K562 (cell line): ENCODE data around the gene SRSF1. TPM values are rescaled to one million over a fixed set of nuclear protein-coding genes. Genes with fewer than 3 reads are reported as not detected.

Experiments
- ATAC-seq: fragments of 200-7000 bp; cut with Tn5 transposase; 3 replicates; pipeline ENCODE4 v1.9.1; 2020; ENCODE audit warnings: moderate library complexity
- BruUV-seq: library from RNA; stranded (reverse); fragments of 400-500 nt; replicated peaks from 2 replicates; lab custom pipeline; 2021; lab: Mats Ljungman, UMichigan
- CTCF ChIA-PET: fragments of 300-600 bp; formaldehyde crosslinking; extraction: SDS; loops from one replicate; lab custom pipeline; 2021; ENCODE audit warnings: low intra/inter-chr PET ratio; lab: Yijun Ruan, JAX
- POLR2A ChIA-PET: fragments of 300-600, 350-650 bp; sonication (Branson Sonifier 250); formaldehyde crosslinking; extraction: SDS; loops from one replicate; lab custom pipeline; 2021; ENCODE audit warnings: antibody characterized with exemption, inconsistent platforms; lab: Yijun Ruan, JAX
- DNase-seq, 4 experiments: peaks; one replicate each; pipeline versions ENCODE4 v3.0.0 to v3.0.0-alpha.2; 2011 to 2018; ENCODE audit warnings: low spot score in 3 of 4, mixed read lengths in 3 of 4; ENCODE audit errors: extremely low read depth in 1 of 4
- FAIRE-seq: peaks from 2 replicates; lab custom pipeline; 2011; peaks lifted over from hg19 to GRCh38; lab: Jason Lieb, UNC
- H2AFZ ChIP-seq: 2 replicates; pipeline ENCODE4 v1.6.0; 2011; ENCODE audit warnings: low read depth, low read length, control low read depth, inconsistent platforms
- H3K27ac ChIP-seq: fragments of 200-600 bp; 3 replicates; pipeline ENCODE4 v1.8.0; 2011; ENCODE audit warnings: low read depth, mild to moderate bottlenecking, control low read depth, inconsistent platforms, low read length, moderate library complexity, mixed read lengths; ENCODE audit errors: extremely low read depth
- H3K27me3 ChIP-seq, 2 experiments: fragments of 300-600 bp in 1 of 2; 2 replicates in 1 of 2; 3 replicates in 1 of 2; pipeline versions ENCODE4 v1.6.0 to v1.8.0; 2011; ENCODE audit warnings: inconsistent platforms in 2 of 2, low read length in 2 of 2, mild to moderate bottlenecking in 1 of 2, mixed read lengths in 1 of 2, moderate library complexity in 1 of 2; ENCODE audit not compliant: control insufficient read depth in 2 of 2, insufficient read depth in 2 of 2
- H3K36me3 ChIP-seq: fragments of 300-600 bp; 3 replicates; pipeline ENCODE4 v1.8.0; 2011; ENCODE audit warnings: mild to moderate bottlenecking, low read length, inconsistent platforms; ENCODE audit not compliant: control insufficient read depth, insufficient read depth
- H3K4me1 ChIP-seq, 2 experiments: fragments of 200-600 bp in 1 of 2; replicated peaks in 1 of 2; 2 replicates in 1 of 2; 3 replicates in 1 of 2; pipeline versions ENCODE4 v1.5.1 to v1.8.0; 2011; ENCODE audit warnings: inconsistent platforms in 2 of 2, low read length in 2 of 2, mild to moderate bottlenecking in 1 of 2, mixed read lengths in 1 of 2, moderate library complexity in 1 of 2; ENCODE audit not compliant: control insufficient read depth in 2 of 2, insufficient read depth in 2 of 2
- H3K4me2 ChIP-seq: 2 replicates; pipeline ENCODE4 v1.6.1; 2011; ENCODE audit warnings: low read length, control low read depth, inconsistent platforms, mixed read lengths; ENCODE audit not compliant: insufficient read depth
- H3K4me3 ChIP-seq: fragments of 200-600 bp; sonication (generic), shearing (Covaris generic); 2 replicates; pipeline ENCODE4 v1.5.1; 2016; ENCODE audit warnings: control low read depth, inconsistent platforms
- H3K79me2 ChIP-seq: fragments of 200-600 bp; 3 replicates; pipeline ENCODE4 v1.8.0; 2011; ENCODE audit warnings: low read length, inconsistent platforms; ENCODE audit not compliant: control insufficient read depth, insufficient read depth
- H3K9ac ChIP-seq, 2 experiments: 2 replicates each; pipeline versions ENCODE4 v1.6.0 to v1.6.1; 2011; ENCODE audit warnings: low read depth in 2 of 2, low read length in 2 of 2, control low read depth in 1 of 2, inconsistent platforms in 1 of 2, mild to moderate bottlenecking in 1 of 2, mixed read lengths in 1 of 2; ENCODE audit not compliant: insufficient read depth in 1 of 2
- H3K9me1 ChIP-seq: one replicate; pipeline ENCODE4 v1.6.0; 2011; ENCODE audit warnings: inconsistent platforms, mild to moderate bottlenecking, low read length, moderate library complexity; ENCODE audit not compliant: control insufficient read depth, insufficient read depth
- H3K9me3 ChIP-seq: replicated peaks from 2 replicates; pipeline ENCODE4 v1.5.1; 2011; ENCODE audit warnings: low read depth, low read length, inconsistent platforms; ENCODE audit not compliant: control insufficient read depth, insufficient read depth
- H4K20me1 ChIP-seq: replicated peaks from 2 replicates; pipeline ENCODE4 v1.6.1; 2011; ENCODE audit warnings: low read length, inconsistent platforms, mixed read lengths; ENCODE audit not compliant: control insufficient read depth, insufficient read depth
- FOXJ3 ChIP-seq: sonication (generic); formaldehyde crosslinking; IDR thresholded peaks from 2 replicates; pipeline ENCODE4 v1.4.0; 2020; ENCODE audit warnings: mild to moderate bottlenecking, missing genetic modification reagents
- GTF2A2 ChIP-seq: IDR thresholded peaks from 2 replicates; pipeline ENCODE4 v1.6.1; 2016; ENCODE audit warnings: mild to moderate bottlenecking, missing genetic modification characterization, missing compliant biosample characterization
- KAT8 ChIP-seq: fragments of 450-650 bp; IDR thresholded peaks from 2 replicates; pipeline ENCODE4 v1.6.1; 2016; ENCODE audit warnings: low read depth, mild to moderate bottlenecking
- KDM2B ChIP-seq: fragments of 250-450 bp; sonication (Bioruptor Pico); IDR thresholded peaks from 2 replicates; pipeline ENCODE4 v1.8.0; 2021; ENCODE audit warnings: mild to moderate bottlenecking, moderate library complexity
- KDM4B ChIP-seq, 2 experiments: fragments of 450-650 bp in 1 of 2; sonication (generic) in 1 of 2; IDR thresholded peaks; 2 replicates each; pipeline ENCODE4 v1.6.1; 2016 to 2017; ENCODE audit warnings: borderline replicate concordance in 2 of 2, antibody characterized with exemption in 1 of 2, low read depth in 1 of 2, mild to moderate bottlenecking in 1 of 2
- MYNN ChIP-seq, 2 experiments: sonication (generic); formaldehyde crosslinking in 1 of 2; IDR thresholded peaks; 2 replicates each; pipeline versions ENCODE4 v1.5.0 to v1.6.1; 2016 to 2020; ENCODE audit warnings: antibody characterized with exemption in 1 of 2, missing genetic modification reagents in 1 of 2
- NR2C2 ChIP-seq, 2 experiments: fragments of 200-800 bp in 1 of 2; sonication (Bioruptor generic) in 1 of 2; sonication (generic) in 1 of 2; formaldehyde crosslinking in 1 of 2; IDR thresholded peaks; 2 replicates each; pipeline versions ENCODE4 v1.6.1 to v1.8.0; 2016 to 2022; ENCODE audit warnings: mild to moderate bottlenecking in 1 of 2, missing compliant biosample characterization in 1 of 2, missing genetic modification characterization in 1 of 2, missing genetic modification reagents in 1 of 2
- POLR2AphosphoS2 ChIP-seq: IDR thresholded peaks from 2 replicates; pipeline ENCODE4 v1.6.1; 2012; ENCODE audit warnings: low read length, improper control_type of control experiment
- TAF7 ChIP-seq: fragments of 450-650 bp; IDR thresholded peaks from 2 replicates; pipeline ENCODE4 v1.6.1; 2016; ENCODE audit warnings: missing genetic modification characterization, missing compliant biosample characterization
- ZC3H4 ChIP-seq: sonication (generic); formaldehyde crosslinking; IDR thresholded peaks from 2 replicates; pipeline ENCODE4 v1.9.0; 2021; ENCODE audit warnings: missing genetic modification reagents, borderline replicate concordance
- ZNF282 ChIP-seq: sonication (generic); formaldehyde crosslinking; IDR thresholded peaks from 2 replicates; pipeline ENCODE4 v1.8.1; 2023; ENCODE audit warnings: missing genetic modification reagents
- WGBS: fragments of 100-300 bp; shearing (Covaris generic); methylation state at CpG from one replicate; pipeline ENCODE4 v1.1.6; 2016; ENCODE audit warnings: low coverage, mixed read lengths; ENCODE audit not compliant: insufficient coverage; ENCODE audit errors: missing lambda C conversion rate; 5-methylcytosine and 5-hydroxymethylcytosine counted together
- in situ Hi-C: fragments of 300-500 bp; cut with MboI; formaldehyde crosslinking; loops from 4 replicates; pipeline ENCODE4 v1.15.0; 2018; ENCODE audit warnings: inconsistent platforms, mixed read lengths
- intact Hi-C: fragments of 100-400 bp; cut with micrococcal nuclease; formaldehyde crosslinking; loops from 2 replicates; pipeline ENCODE4 v1.14.2; 2022
- polyA plus RNA-seq, 8 experiments: library from polyadenylated mRNA; depleted of rRNA in 4 of 8; stranded (reverse) in 5 of 8; unstranded in 3 of 8; fragments of >200 nt; fragmentation: Nextera tagmentation in 2 of 8; fragmentation: Illumina TruSeq in 1 of 8; extraction: Ambion mirVana in 2 of 8; extraction: Trizol in 1 of 8; gene quantifications; 2 replicates each; pipeline versions ENCODE4 v1.2.1 to v1.2.3, GENCODE V29; 2011 to 2014; ENCODE audit warnings: inconsistent platforms in 1 of 8, missing spikeins in 1 of 8
- total RNA-seq, 7 experiments: library from RNA; depleted of rRNA in 6 of 7; stranded (reverse); fragments of >200 nt in 6 of 7; fragmentation: Illumina TruSeq in 2 of 7; extraction: Trizol in 2 of 7; gene quantifications; 2 replicates each; pipeline versions ENCODE4 v1.2.1 to v1.2.3, GENCODE V29; 2011 to 2021; ENCODE audit warnings: low replicate concordance in 1 of 7
- TF ChIP-seq, protein P1 (sequence below): fragments of 250-450 bp; sonication (Bioruptor Pico); IDR thresholded peaks from 2 replicates; pipeline ENCODE4 v1.5.0; 2020; ENCODE audit warnings: mild to moderate bottlenecking
- TF ChIP-seq, protein P2 (sequence below): fragments of 450-650 bp; IDR thresholded peaks from 2 replicates; pipeline ENCODE4 v1.6.1; 2016; ENCODE audit warnings: borderline replicate concordance
- TF ChIP-seq, protein P3 (sequence below): fragments of 150-350 bp; conservative IDR thresholded peaks from 2 replicates; pipeline ENCODE4 v1.6.1; 2014; ENCODE audit warnings: low read length
- TF ChIP-seq, protein P4 (sequence below): fragments of 450-650 bp; formaldehyde crosslinking; IDR thresholded peaks from 2 replicates; pipeline ENCODE4 v1.4.0; 2020; ENCODE audit warnings: mild to moderate bottlenecking, mixed read lengths

SRSF1 gene
- total and polyA plus RNA-seq, 9 of the 15 experiments (the other 6 are each of a cell fraction or from before 2014, with no cell fraction given), result 77.8 to 559 (median 442) TPM

DNA sequence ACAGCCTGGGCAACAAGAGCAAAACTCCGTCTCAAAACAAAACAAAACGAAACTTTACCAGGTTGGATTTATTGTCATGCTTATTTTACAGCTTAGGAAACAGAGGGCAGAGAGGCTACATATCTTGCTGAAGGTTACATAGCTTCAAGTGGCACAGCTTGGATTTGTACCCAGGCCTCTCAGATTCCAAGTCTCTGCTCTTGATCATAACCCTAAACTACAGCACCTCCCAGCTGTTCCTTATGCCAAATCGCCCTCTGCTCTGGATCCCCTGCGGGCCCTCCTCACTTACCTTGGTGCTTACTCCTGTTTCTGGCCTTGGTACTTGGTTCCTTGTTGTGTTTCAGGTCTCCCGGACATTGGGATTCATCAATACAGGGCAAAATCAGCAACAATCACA lies 40.2 kb downstream of the SRSF1 start:
- H3K79me2 ChIP-seq, result no peaks in the 10 kb centered on the region
- ATAC-seq, result no peak
- POLR2A ChIA-PET, result interaction anchor here (0.6 to 1.9 kb wide), 6 partner anchors 9 to 107 kb away, joined by 3 to 8 read pairs (median 5); no protein-coding TSS in a partner anchor
- no peaks in the 10 kb centered on the region for H3K4me1 ChIP-seq
- intact Hi-C loops (no loop called here), in situ Hi-C loops (no loop called here)
- CTCF ChIA-PET, result no interaction called here
- no peak overlapping the region for H3K4me2 ChIP-seq
- no peaks in the 10 kb centered on the region for H3K36me3 ChIP-seq
- H3K4me3 ChIP-seq, result no peak overlapping the region
- BruUV-seq, result no TSS peak
- no peak overlapping the region for H2AFZ ChIP-seq
- no peak for DNase-seq
- no peak overlapping the region for H3K9ac ChIP-seq
- no peak for FAIRE-seq
- no peaks in the 10 kb centered on the region for H4K20me1 ChIP-seq
- no peaks in the 10 kb centered on the region for H3K9me3 ChIP-seq
- no peak overlapping the region for H3K27ac ChIP-seq
- WGBS, result 13% methylated on average over 5 of the region's 5 CpGs
- no peaks in the 10 kb centered on the region for H3K9me1 ChIP-seq
- peaks cover 26 to 45% of the 10 kb centered on the region in 2 experiments for H3K27me3 ChIP-seq
- TF ChIP-seq GTF2A2 (tag) (no peak), KDM4B (IDR thresholded peaks at IDR 0.05; ENCODE audit: borderline replicate concordance in 2 of 2, low read depth in 1 of 2) (no peak), ZC3H4 (no peak), ZNF282 (CRISPR knock-in tag) (no peak), TAF7 (tag) (no peak), MYNN (IDR thresholded peaks at IDR 0.05) (no peak), MYNN (CRISPR knock-in tag; IDR thresholded peaks at IDR 0.05) (no peak), FOXJ3 (no peak), POLR2AphosphoS2 (no peak), KDM2B (no peak), KAT8 (no peak), NR2C2 (CRISPR knock-in tag; IDR thresholded peaks at IDR 0.05) (no peak), NR2C2 (tag; IDR thresholded peaks at IDR 0.05) (no peak)
- TF ChIP-seq, protein P1, sequence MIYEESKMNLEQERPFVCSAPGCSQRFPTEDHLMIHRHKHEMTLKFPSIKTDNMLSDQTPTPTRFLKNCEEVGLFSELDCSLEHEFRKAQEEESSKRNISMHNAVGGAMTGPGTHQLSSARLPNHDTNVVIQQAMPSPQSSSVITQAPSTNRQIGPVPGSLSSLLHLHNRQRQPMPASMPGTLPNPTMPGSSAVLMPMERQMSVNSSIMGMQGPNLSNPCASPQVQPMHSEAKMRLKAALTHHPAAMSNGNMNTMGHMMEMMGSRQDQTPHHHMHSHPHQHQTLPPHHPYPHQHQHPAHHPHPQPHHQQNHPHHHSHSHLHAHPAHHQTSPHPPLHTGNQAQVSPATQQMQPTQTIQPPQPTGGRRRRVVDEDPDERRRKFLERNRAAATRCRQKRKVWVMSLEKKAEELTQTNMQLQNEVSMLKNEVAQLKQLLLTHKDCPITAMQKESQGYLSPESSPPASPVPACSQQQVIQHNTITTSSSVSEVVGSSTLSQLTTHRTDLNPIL (CRISPR knock-in tag), result no peak
- TF ChIP-seq, protein P2, sequence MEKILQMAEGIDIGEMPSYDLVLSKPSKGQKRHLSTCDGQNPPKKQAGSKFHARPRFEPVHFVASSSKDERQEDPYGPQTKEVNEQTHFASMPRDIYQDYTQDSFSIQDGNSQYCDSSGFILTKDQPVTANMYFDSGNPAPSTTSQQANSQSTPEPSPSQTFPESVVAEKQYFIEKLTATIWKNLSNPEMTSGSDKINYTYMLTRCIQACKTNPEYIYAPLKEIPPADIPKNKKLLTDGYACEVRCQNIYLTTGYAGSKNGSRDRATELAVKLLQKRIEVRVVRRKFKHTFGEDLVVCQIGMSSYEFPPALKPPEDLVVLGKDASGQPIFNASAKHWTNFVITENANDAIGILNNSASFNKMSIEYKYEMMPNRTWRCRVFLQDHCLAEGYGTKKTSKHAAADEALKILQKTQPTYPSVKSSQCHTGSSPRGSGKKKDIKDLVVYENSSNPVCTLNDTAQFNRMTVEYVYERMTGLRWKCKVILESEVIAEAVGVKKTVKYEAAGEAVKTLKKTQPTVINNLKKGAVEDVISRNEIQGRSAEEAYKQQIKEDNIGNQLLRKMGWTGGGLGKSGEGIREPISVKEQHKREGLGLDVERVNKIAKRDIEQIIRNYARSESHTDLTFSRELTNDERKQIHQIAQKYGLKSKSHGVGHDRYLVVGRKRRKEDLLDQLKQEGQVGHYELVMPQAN, result no peak
- TF ChIP-seq, protein P3, sequence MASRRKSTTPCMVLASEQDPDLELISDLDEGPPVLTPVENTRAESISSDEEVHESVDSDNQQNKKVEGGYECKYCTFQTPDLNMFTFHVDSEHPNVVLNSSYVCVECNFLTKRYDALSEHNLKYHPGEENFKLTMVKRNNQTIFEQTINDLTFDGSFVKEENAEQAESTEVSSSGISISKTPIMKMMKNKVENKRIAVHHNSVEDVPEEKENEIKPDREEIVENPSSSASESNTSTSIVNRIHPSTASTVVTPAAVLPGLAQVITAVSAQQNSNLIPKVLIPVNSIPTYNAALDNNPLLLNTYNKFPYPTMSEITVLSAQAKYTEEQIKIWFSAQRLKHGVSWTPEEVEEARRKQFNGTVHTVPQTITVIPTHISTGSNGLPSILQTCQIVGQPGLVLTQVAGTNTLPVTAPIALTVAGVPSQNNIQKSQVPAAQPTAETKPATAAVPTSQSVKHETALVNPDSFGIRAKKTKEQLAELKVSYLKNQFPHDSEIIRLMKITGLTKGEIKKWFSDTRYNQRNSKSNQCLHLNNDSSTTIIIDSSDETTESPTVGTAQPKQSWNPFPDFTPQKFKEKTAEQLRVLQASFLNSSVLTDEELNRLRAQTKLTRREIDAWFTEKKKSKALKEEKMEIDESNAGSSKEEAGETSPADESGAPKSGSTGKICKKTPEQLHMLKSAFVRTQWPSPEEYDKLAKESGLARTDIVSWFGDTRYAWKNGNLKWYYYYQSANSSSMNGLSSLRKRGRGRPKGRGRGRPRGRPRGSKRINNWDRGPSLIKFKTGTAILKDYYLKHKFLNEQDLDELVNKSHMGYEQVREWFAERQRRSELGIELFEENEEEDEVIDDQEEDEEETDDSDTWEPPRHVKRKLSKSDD, result no peak
- TF ChIP-seq, protein P4, sequence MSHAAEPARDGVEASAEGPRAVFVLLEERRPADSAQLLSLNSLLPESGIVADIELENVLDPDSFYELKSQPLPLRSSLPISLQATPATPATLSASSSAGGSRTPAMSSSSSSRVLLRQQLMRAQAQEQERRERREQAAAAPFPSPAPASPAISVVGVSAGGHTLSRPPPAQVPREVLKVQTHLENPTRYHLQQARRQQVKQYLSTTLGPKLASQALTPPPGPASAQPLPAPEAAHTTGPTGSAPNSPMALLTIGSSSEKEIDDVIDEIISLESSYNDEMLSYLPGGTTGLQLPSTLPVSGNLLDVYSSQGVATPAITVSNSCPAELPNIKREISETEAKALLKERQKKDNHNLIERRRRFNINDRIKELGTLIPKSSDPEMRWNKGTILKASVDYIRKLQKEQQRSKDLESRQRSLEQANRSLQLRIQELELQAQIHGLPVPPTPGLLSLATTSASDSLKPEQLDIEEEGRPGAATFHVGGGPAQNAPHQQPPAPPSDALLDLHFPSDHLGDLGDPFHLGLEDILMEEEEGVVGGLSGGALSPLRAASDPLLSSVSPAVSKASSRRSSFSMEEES (CRISPR knock-in tag), result no peak
